Kidney epithelial cell (primary cell): Measurements from ENCODE around the gene MRPL3. TPM values are rescaled to one million over a fixed set of nuclear protein-coding genes. Genes with fewer than 3 reads are reported as not detected.
A peak's percentile ranks its signal among the peaks of the same experiment; 100 is the strongest.

Experiments used
- DNase-seq: peaks from one replicate; pipeline ENCODE4 v3.0.0-alpha.2; 2010; ENCODE audit warnings: low read depth
- H3K27me3 ChIP-seq: 2 replicates; pipeline ENCODE4 v1.6.0; 2011; ENCODE audit warnings: low read length; ENCODE audit not compliant: control insufficient read depth, insufficient read depth
- H3K36me3 ChIP-seq: 2 replicates; pipeline ENCODE4 v1.5.1; 2011; ENCODE audit warnings: low read length; ENCODE audit not compliant: control insufficient read depth, insufficient read depth
- H3K4me3 ChIP-seq: 2 replicates; pipeline ENCODE4 v1.5.1; 2011; ENCODE audit warnings: low read depth, mild to moderate bottlenecking, control low read depth, low read length
- total RNA-seq: library from RNA; depleted of rRNA; stranded (reverse); fragments of >200 nt; gene quantifications from 2 replicates; pipeline ENCODE4 v1.2.3, GENCODE V29; 2015
- TF ChIP-seq, protein P1 (sequence below): IDR thresholded peaks from 2 replicates; pipeline ENCODE4 v1.5.1; 2011; ENCODE audit warnings: mild to moderate bottlenecking, moderate library complexity, low read length, control low read depth, inconsistent platforms; ENCODE audit not compliant: insufficient read depth, poor library complexity, severe bottlenecking

Gene MRPL3
- total RNA-seq, 1 donor from 2014 or later = 132 TPM

DNA sequence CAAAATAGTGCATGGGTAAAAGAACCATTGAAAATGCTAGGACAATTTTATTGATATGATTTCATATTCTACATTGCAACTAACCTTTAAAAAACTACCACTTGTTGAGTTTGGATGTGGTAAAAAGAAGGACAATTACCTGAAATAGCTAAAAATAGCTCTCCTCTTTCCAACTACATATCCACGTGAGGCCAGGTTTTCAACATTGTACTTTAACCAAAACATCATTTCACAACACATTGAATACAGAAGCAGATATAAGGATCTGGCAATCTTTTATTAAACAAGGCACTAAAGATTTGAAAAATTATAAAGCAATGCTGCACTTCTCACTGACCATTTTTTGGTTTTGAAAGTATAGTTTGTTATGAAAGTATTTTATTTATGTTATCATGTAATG is 28.1 kb upstream of the MRPL3 start:
- Histone ChIP-seq H3K27me3 (no peaks in the 10 kb centered on the region), H3K36me3 (no peaks in the 10 kb centered on the region), H3K4me3 (no peak overlapping the region)
- DNase-seq = no peak
- TF ChIP-seq, protein P1, sequence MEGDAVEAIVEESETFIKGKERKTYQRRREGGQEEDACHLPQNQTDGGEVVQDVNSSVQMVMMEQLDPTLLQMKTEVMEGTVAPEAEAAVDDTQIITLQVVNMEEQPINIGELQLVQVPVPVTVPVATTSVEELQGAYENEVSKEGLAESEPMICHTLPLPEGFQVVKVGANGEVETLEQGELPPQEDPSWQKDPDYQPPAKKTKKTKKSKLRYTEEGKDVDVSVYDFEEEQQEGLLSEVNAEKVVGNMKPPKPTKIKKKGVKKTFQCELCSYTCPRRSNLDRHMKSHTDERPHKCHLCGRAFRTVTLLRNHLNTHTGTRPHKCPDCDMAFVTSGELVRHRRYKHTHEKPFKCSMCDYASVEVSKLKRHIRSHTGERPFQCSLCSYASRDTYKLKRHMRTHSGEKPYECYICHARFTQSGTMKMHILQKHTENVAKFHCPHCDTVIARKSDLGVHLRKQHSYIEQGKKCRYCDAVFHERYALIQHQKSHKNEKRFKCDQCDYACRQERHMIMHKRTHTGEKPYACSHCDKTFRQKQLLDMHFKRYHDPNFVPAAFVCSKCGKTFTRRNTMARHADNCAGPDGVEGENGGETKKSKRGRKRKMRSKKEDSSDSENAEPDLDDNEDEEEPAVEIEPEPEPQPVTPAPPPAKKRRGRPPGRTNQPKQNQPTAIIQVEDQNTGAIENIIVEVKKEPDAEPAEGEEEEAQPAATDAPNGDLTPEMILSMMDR = no peak

DNA sequence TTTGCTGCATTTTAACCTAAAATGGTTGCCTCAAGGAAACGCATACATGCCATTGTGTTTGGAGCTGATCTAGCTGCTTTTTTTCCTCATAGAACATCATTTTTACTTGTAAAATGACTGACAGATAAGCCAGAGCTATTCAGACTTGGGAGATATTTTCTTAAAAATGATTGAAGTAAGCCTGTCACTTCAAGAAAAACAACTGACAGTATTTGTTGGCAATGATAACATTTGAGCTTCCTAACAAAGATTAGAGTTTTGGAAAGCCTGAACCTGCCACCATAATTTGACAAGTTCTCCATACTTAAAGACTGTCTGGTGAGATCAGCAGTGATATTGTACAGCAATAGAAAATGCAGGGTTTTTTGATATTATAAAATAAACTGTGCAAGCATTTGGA is 27.6 kb upstream of the MRPL3 start:
- TF ChIP-seq, protein P1 = no peak
- DNase-seq = no peak

DNA sequence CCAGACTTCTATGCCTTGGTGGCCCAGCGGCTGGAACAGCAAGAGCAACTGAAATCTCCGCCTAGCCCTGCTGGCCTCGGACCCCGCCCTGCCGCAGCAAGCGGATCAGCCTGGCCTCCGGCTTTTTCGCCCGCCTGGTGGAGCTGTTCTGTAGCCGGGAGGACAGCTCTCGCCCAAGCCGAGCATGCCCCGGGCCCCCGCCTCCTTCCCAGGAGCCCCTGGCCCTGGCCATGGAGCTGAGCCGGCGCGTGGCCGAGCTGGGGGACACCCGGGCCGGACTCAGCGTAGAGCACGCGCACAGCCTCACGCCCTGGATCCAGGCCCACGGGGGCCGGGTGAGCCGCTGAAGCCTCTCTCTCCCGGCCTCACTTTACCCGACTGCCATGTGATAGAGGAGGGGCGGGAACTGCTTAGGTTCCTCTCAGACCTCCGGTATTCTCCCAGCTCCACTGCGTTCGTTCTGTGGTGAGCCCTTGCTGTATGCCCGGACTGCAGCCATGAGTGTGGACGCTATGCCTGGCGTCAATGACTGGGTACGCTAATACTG is 24.1 kb upstream of the MRPL3 start:
- no peak for DNase-seq
- H3K27me3 ChIP-seq = no peaks in the 10 kb centered on the region
- TF ChIP-seq, protein P1 = peak; percentile 74
- peak overlapping the region; percentile 26 for H3K4me3 ChIP-seq
- no peaks in the 10 kb centered on the region for H3K36me3 ChIP-seq

More for the DNA sequence above, 27.6 kb upstream of the MRPL3 start:
- no peaks in the 10 kb centered on the region for H3K36me3 ChIP-seq
- H3K27me3 ChIP-seq = no peaks in the 10 kb centered on the region
- H3K4me3 ChIP-seq = no peak overlapping the region

DNA sequence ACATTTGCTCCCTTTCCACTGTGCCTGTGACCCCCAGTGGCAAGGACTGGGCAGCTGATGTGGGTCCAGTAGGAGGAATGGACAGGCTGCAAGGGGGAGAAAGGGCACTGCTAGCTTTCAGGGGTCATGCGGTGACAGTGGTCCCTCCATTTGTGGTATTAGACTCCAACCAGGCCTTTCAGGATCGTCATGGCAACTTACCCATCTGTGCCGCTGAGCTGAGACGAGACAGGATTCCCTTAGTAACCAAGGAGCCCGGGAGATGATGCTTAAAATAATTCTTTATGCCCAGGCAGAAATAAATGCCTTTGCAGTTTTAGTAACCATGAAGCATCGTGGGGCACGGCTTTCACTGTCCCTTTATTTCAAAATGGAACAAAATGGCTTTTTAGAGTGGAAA is 15.9 kb upstream of the MRPL3 start:
- no peak overlapping the region for H3K4me3 ChIP-seq
- DNase-seq = no peak
- TF ChIP-seq, protein P1 = no peak
- H3K27me3 ChIP-seq = no peaks in the 10 kb centered on the region
- H3K36me3 ChIP-seq = no peaks in the 10 kb centered on the region

DNA sequence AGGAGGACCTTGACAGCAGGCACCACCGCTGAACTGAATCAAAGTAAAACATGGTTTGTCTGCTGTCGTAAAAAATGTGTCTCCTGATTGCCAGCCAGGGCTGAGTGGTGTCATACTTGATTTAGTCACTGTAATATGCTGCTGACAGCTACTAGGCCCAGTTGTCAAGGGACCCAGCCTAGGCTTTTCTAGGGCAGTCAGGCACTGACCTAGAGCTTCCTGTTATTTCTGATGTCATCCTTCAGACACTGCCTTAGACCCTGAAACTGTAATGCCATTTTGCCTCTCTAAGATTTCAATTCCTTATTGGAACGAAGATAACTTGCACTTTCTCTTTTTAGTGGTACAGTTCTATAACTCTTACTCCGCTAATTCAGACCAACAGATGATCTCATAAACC is 2.6 kb upstream of the MRPL3 start:
- no peak for DNase-seq
- no peak overlapping the region for H3K4me3 ChIP-seq
- H3K36me3 ChIP-seq = no peaks in the 10 kb centered on the region
- TF ChIP-seq, protein P1 = no peak
- H3K27me3 ChIP-seq = peaks cover 2% of the 10 kb centered on the region

DNA sequence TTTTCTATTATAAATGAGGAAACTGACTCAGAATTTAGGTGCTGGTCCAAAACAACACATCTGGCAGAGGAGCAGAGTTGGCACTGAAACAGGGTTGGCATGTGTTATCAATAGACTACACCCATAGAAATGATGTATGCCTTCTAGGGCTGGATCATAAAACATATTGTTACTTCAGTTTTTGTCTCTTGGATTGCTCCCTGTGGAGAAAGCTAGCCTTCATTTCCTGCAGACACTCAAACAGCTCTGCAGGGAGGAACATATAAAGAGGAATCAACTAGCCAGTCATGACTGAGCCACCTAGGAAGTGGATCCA is 507 bp upstream of the MRPL3 start:
- peak overlapping the region; percentile 75 for H3K4me3 ChIP-seq
- no peak for DNase-seq
- H3K27me3 ChIP-seq = peaks cover 1% of the 10 kb centered on the region
- H3K36me3 ChIP-seq = no peaks in the 10 kb centered on the region
- TF ChIP-seq, protein P1 = no peak
